ENCODE data around the gene ZNF470. TPM values are rescaled to one million over a fixed set of nuclear protein-coding genes. Genes with fewer than 3 reads are reported as not detected.
A peak's percentile ranks its signal among the peaks of the same experiment; 100 is the strongest.

ZNF470 gene
- total and polyA plus RNA-seq, 9 of the 15 experiments (the other 6 are each of a cell fraction or from before 2014, with no cell fraction given), result 0.03 TPM; not detected in 8

GRCh38 chr19:56525214-56525860 is 41.9 kb upstream of the ZNF470 start:
- H3K9me3 ChIP-seq (replicated peaks; ENCODE audit: control insufficient read depth, insufficient read depth, low read depth, low read length), result peaks cover 2% of the 10 kb centered on the region; the same call in 1 of the 2 replicates
- peak; percentile 89 for TF ChIP-seq ZNF274 (IDR thresholded peaks at IDR 0.05; ENCODE audit: borderline replicate concordance, low read depth, low read length)
- TF ChIP-seq ZNF511 (CRISPR knock-in tag; IDR thresholded peaks at IDR 0.05), result no peak

GRCh38 chr19:56537442-56537841 is 29.8 kb upstream of the ZNF470 start:
- BruUV-seq (replicated peaks), result no TSS peak
- WGBS (ENCODE audit: insufficient coverage, low coverage, missing lambda C conversion rate), result 3% methylated on average over 3 of the region's 3 CpGs
- H3K27me3 ChIP-seq (ENCODE audit: control insufficient read depth in 2 of 2, insufficient read depth in 2 of 2, low read length in 2 of 2), result no peaks in the 10 kb centered on the region
- H4K20me1 ChIP-seq (replicated peaks; ENCODE audit: control insufficient read depth, insufficient read depth, low read length), result no peaks in the 10 kb centered on the region
- ChIA-PET POLR2A (no interaction called here), CTCF (ENCODE audit: low intra/inter-chr PET ratio) (no interaction called here)
- H2AFZ ChIP-seq (ENCODE audit: low read depth, low read length), result no peak overlapping the region
- peaks cover 0 to 3% of the 10 kb centered on the region in 2 experiments; a peak in 1 of 5 replicates for H3K4me1 ChIP-seq (replicated peaks in 1 of 2; ENCODE audit: control insufficient read depth in 2 of 2, insufficient read depth in 2 of 2, low read length in 2 of 2)
- no peaks in the 10 kb centered on the region for H3K9me3 ChIP-seq (replicated peaks; ENCODE audit: control insufficient read depth, insufficient read depth, low read depth, low read length)
- no peak overlapping the region for H3K27ac ChIP-seq (ENCODE audit: extremely low read depth, low read depth, low read length)
- ATAC-seq (no peak), FAIRE-seq (no peak), DNase-seq (ENCODE audit: extremely low read depth in 1 of 4, low spot score in 3 of 4) (no peak)
- no peak overlapping the region for H3K4me2 ChIP-seq (ENCODE audit: insufficient read depth, low read length)
- TF ChIP-seq ZNF316 (IDR thresholded peaks at IDR 0.05) (peak; percentile 4; the same call in 1 of the 2 replicates), SIRT6 (IDR thresholded peaks at IDR 0.05; ENCODE audit: low read depth, low read length) (no peak), ARID2 (IDR thresholded peaks at IDR 0.05) (no peak)
- in situ Hi-C loops (cut with MboI) (no loop called here), intact Hi-C loops (cut with micrococcal nuclease) (no loop called here)
- no peak overlapping the region for H3K9ac ChIP-seq (ENCODE audit: insufficient read depth in 1 of 2, low read depth in 2 of 2, low read length in 2 of 2)
- H3K36me3 ChIP-seq (ENCODE audit: control insufficient read depth, insufficient read depth, low read length), result no peaks in the 10 kb centered on the region
- no peaks in the 10 kb centered on the region for H3K9me1 ChIP-seq (ENCODE audit: control insufficient read depth, insufficient read depth, low read length)
- H3K79me2 ChIP-seq (ENCODE audit: control insufficient read depth, insufficient read depth, low read length), result no peaks in the 10 kb centered on the region
- no peak overlapping the region for H3K4me3 ChIP-seq

More at GRCh38 chr19:56525214-56525860, 41.9 kb upstream of the ZNF470 start:
- no peaks in the 10 kb centered on the region for H3K36me3 ChIP-seq (ENCODE audit: control insufficient read depth, insufficient read depth, low read length)
- BruUV-seq (replicated peaks), result no TSS peak
- in situ Hi-C loops (cut with MboI) (no loop called here), intact Hi-C loops (cut with micrococcal nuclease) (no loop called here)
- no peaks in the 10 kb centered on the region for H4K20me1 ChIP-seq (replicated peaks; ENCODE audit: control insufficient read depth, insufficient read depth, low read length)
- H3K27me3 ChIP-seq (ENCODE audit: control insufficient read depth in 2 of 2, insufficient read depth in 2 of 2, low read length in 2 of 2), result no peaks in the 10 kb centered on the region
- no peak overlapping the region for H3K27ac ChIP-seq (ENCODE audit: extremely low read depth, low read depth, low read length)
- FAIRE-seq (no peak), ATAC-seq (no peak), DNase-seq (ENCODE audit: extremely low read depth in 1 of 4, low spot score in 3 of 4) (no peak)
- POLR2A ChIA-PET, result no interaction called here
- no peak overlapping the region for H3K4me2 ChIP-seq (ENCODE audit: insufficient read depth, low read length)
- no peaks in the 10 kb centered on the region for H3K79me2 ChIP-seq (ENCODE audit: control insufficient read depth, insufficient read depth, low read length)
- 3% methylated on average over 4 of the region's 4 CpGs for WGBS (ENCODE audit: insufficient coverage, low coverage, missing lambda C conversion rate)
- H3K4me1 ChIP-seq (replicated peaks in 1 of 2; ENCODE audit: control insufficient read depth in 2 of 2, insufficient read depth in 2 of 2, low read length in 2 of 2), result no peaks in the 10 kb centered on the region
- no peaks in the 10 kb centered on the region for H3K9me1 ChIP-seq (ENCODE audit: control insufficient read depth, insufficient read depth, low read length)
- H3K4me3 ChIP-seq, result no peak overlapping the region
- no peak overlapping the region for H2AFZ ChIP-seq (ENCODE audit: low read depth, low read length)
- H3K9ac ChIP-seq (ENCODE audit: insufficient read depth in 1 of 2, low read depth in 2 of 2, low read length in 2 of 2), result no peak overlapping the region
- CTCF ChIA-PET (ENCODE audit: low intra/inter-chr PET ratio), result no interaction called here

Measured in K562 (cell line).